MM.1S (cell line): ENCODE data around the gene RPE65.

Experiments
- DNase-seq: peaks from one replicate; pipeline ENCODE4 v3.0.0-alpha.2; 2015
- H2AFZ ChIP-seq: fragments of 300-600 bp; sonication (generic); 2 replicates; pipeline ENCODE4 v1.6.0; 2016; ENCODE audit warnings: antibody characterized with exemption, low read length
- H3F3A ChIP-seq: fragments of 300-600 bp; sonication (generic); 2 replicates; pipeline ENCODE4 v1.6.1; 2016; ENCODE audit warnings: mild to moderate bottlenecking, antibody characterized with exemption, low read length, moderate library complexity, mixed read lengths; ENCODE audit not compliant: insufficient read depth
- H3K27ac ChIP-seq: fragments of 300-600 bp; sonication (generic); 2 replicates; pipeline ENCODE4 v1.5.1; 2016; ENCODE audit warnings: mild to moderate bottlenecking, low read length
- H3K27me3 ChIP-seq: fragments of 300-600 bp; sonication (generic); replicated peaks from 2 replicates; pipeline ENCODE4 v1.6.0; 2016; ENCODE audit warnings: low read length; ENCODE audit not compliant: insufficient read depth
- H3K36me3 ChIP-seq: fragments of 300-600 bp; sonication (generic); replicated peaks from 2 replicates; pipeline ENCODE4 v1.6.1; 2016; ENCODE audit warnings: mild to moderate bottlenecking, low read length, mixed read lengths; ENCODE audit not compliant: insufficient read depth
- H3K4me1 ChIP-seq: fragments of 300-600 bp; sonication (generic); 2 replicates; pipeline ENCODE4 v1.6.1; 2016; ENCODE audit warnings: low read length, mixed read lengths
- H3K4me2 ChIP-seq: fragments of 300-600 bp; sonication (generic); 2 replicates; pipeline ENCODE4 v1.6.0; 2016; ENCODE audit warnings: low read depth, low read length
- H3K4me3 ChIP-seq: fragments of 300-600 bp; sonication (generic); 2 replicates; pipeline ENCODE4 v1.5.1; 2016; ENCODE audit warnings: low read length, mixed read lengths
- H3K79me2 ChIP-seq: fragments of 300-600 bp; sonication (generic); 2 replicates; pipeline ENCODE4 v1.6.1; 2016; ENCODE audit warnings: mixed run types, low read length, mixed read lengths
- H3K9ac ChIP-seq: fragments of 300-600 bp; sonication (generic); 2 replicates; pipeline ENCODE4 v1.6.1; 2016; ENCODE audit warnings: low read length, mixed read lengths
- H3K9me2 ChIP-seq: fragments of 300-600 bp; sonication (generic); replicated peaks from 2 replicates; pipeline ENCODE4 v1.6.1; 2016; ENCODE audit warnings: mild to moderate bottlenecking, low read length, mixed read lengths; ENCODE audit not compliant: insufficient read depth
- H3K9me3 ChIP-seq: fragments of 300-600 bp; sonication (generic); replicated peaks from 2 replicates; pipeline ENCODE4 v1.6.1; 2016; ENCODE audit warnings: mild to moderate bottlenecking, low read length, mixed read lengths; ENCODE audit not compliant: insufficient read depth
- H4K20me1 ChIP-seq: fragments of 300-600 bp; sonication (generic); 2 replicates; pipeline ENCODE4 v1.6.1; 2016; ENCODE audit warnings: mild to moderate bottlenecking, low read length, moderate library complexity, mixed read lengths; ENCODE audit not compliant: insufficient read depth
- CTCF ChIP-seq: fragments of 300-600 bp; sonication (generic); IDR thresholded peaks from 2 replicates; pipeline ENCODE4 v1.5.1; 2016; ENCODE audit warnings: antibody characterized with exemption, low read length, mixed read lengths
- EZH2 ChIP-seq: fragments of 300-600 bp; sonication (generic); optimal IDR thresholded peaks from 2 replicates; pipeline ENCODE3; 2017; ENCODE audit warnings: low read depth, mild to moderate bottlenecking, antibody characterized with exemption, low read length, mixed read lengths
- EZH2phosphoT487 ChIP-seq: fragments of 300-600 bp; sonication (generic); IDR thresholded peaks from 2 replicates; pipeline ENCODE4 v1.6.1; 2018; ENCODE audit warnings: antibody characterized with exemption, low read length

The RPE65 gene

GRCh38 chr1:68438310-68438709, 11.4 kb downstream of the RPE65 start:
- Histone ChIP-seq H3F3A (peaks cover 11% of the 10 kb centered on the region; the same call in 1 of the 2 replicates), H2AFZ (peak overlapping the region; percentile 70), H3K4me3 (peak overlapping the region; percentile 37), H3K27ac (peak overlapping the region; percentile 66; the same call in 1 of the 2 replicates), H3K27me3 (no peaks in the 10 kb centered on the region), H4K20me1 (no peaks in the 10 kb centered on the region), H3K4me2 (peak overlapping the region; percentile 79), H3K79me2 (no peaks in the 10 kb centered on the region), H3K4me1 (peaks cover 45% of the 10 kb centered on the region), H3K9me2 (no peaks in the 10 kb centered on the region), H3K36me3 (no peaks in the 10 kb centered on the region), H3K9me3 (no peaks in the 10 kb centered on the region), H3K9ac (peak overlapping the region; percentile 35; the same call in 1 of the 2 replicates)
- no peak for TF ChIP-seq EZH2
- TF ChIP-seq CTCF, result no peak
- no peak for TF ChIP-seq EZH2phosphoT487
- DNase-seq, result peak; percentile 61

- Histone ChIP-seq H3K4me2 (no peak overlapping the region), H3K9me2 (no peaks in the 10 kb centered on the region), H3K4me1 (peaks cover 29% of the 10 kb centered on the region), H3K9me3 (no peaks in the 10 kb centered on the region), H3K36me3 (no peaks in the 10 kb centered on the region), H3K27me3 (no peaks in the 10 kb centered on the region), H3K79me2 (no peaks in the 10 kb centered on the region), H3K9ac (no peak overlapping the region), H3K27ac (no peak overlapping the region), H3F3A (peaks cover 11% of the 10 kb centered on the region; the same call in 1 of the 2 replicates), H4K20me1 (no peaks in the 10 kb centered on the region), H2AFZ (no peak overlapping the region), H3K4me3 (no peak overlapping the region)
- no peak for TF ChIP-seq EZH2
- TF ChIP-seq CTCF, result no peak
- no peak for TF ChIP-seq EZH2phosphoT487
- no peak for DNase-seq
Measured at GRCh38 chr1:68433395-68433794, 16.4 kb downstream of the RPE65 start.

GRCh38 chr1:68431076-68431475, 18.7 kb downstream of the RPE65 start:
- Histone ChIP-seq H3K4me1 (peaks cover 18% of the 10 kb centered on the region), H3F3A (peaks cover 7% of the 10 kb centered on the region; the same call in 1 of the 2 replicates), H3K27me3 (no peaks in the 10 kb centered on the region), H4K20me1 (no peaks in the 10 kb centered on the region), H2AFZ (no peak overlapping the region), H3K27ac (no peak overlapping the region), H3K4me2 (no peak overlapping the region), H3K9me2 (no peaks in the 10 kb centered on the region), H3K36me3 (no peaks in the 10 kb centered on the region), H3K4me3 (no peak overlapping the region), H3K79me2 (no peaks in the 10 kb centered on the region), H3K9me3 (no peaks in the 10 kb centered on the region), H3K9ac (no peak overlapping the region)
- DNase-seq, result no peak
- TF ChIP-seq CTCF (no peak), EZH2 (no peak), EZH2phosphoT487 (no peak)
